ENCODE data around the gene JARID2. TPM values are rescaled to one million over a fixed set of nuclear protein-coding genes. Genes with fewer than 3 reads are reported as not detected.

The JARID2 gene
- polyA plus RNA-seq, 1 of the 3 experiments (the other 2 are of a cell fraction) = 3.4 TPM

GRCh38 chr6:15550546-15551123 lies 304.8 kb downstream of the JARID2 start (continued):
- no peak for TF ChIP-seq USF1 (IDR thresholded peaks at IDR 0.05; ENCODE audit: borderline replicate concordance, low read depth)

- peak overlapping the region in 1 of 2 experiments; percentile 12; a peak in 1 of 4 replicates for H3K27ac ChIP-seq (ENCODE audit: low read depth in 2 of 2, low read length in 1 of 2)
Measured at GRCh38 chr6:15551262-15551661, 305.4 kb downstream of the JARID2 start.

More at GRCh38 chr6:15551262-15551661, 305.4 kb downstream of the JARID2 start:
- H3K4me1 ChIP-seq (ENCODE audit: control insufficient read depth in 1 of 2, insufficient read depth in 2 of 2, low read depth in 1 of 2, low read length in 1 of 2) = peaks cover 0 to 15% of the 10 kb centered on the region in 2 experiments; a peak in 3 of 4 replicates
- H3K79me2 ChIP-seq (ENCODE audit: insufficient read depth) = no peaks in the 10 kb centered on the region
- CTCF ChIA-PET = interaction anchor here (1.4 kb wide), 1 partner anchor 72 kb away, joined by 7 read pairs; no protein-coding TSS in a partner anchor
- no peaks in the 10 kb centered on the region for H3K9me2 ChIP-seq
- H3K4me3 ChIP-seq (ENCODE audit: low read depth in 2 of 2, low read length in 1 of 2) = no peak overlapping the region
- H4K20me1 ChIP-seq (ENCODE audit: insufficient read depth) = no peaks in the 10 kb centered on the region
- no peak overlapping the region for H3K4me2 ChIP-seq
- H3K36me3 ChIP-seq (replicated peaks in 1 of 2; ENCODE audit: control insufficient read depth in 1 of 2, insufficient read depth in 2 of 2, low read length in 1 of 2) = no peaks in the 10 kb centered on the region
- H3K9ac ChIP-seq = no peak overlapping the region
- no peak for DNase-seq
- no peaks in the 10 kb centered on the region for H3K27me3 ChIP-seq (ENCODE audit: insufficient read depth)
- 95% methylated on average over 7 of the region's 7 CpGs for whole genome bisulfite sequencing (ENCODE audit: low lambda C conversion rate)
- POLR2A ChIA-PET = no interaction called here
- no peaks in the 10 kb centered on the region for H3K9me3 ChIP-seq
- TF ChIP-seq JUND (IDR thresholded peaks at IDR 0.05) (no peak), TCF12 (IDR thresholded peaks at IDR 0.05) (no peak), NRF1 (IDR thresholded peaks at IDR 0.05; ENCODE audit: low read depth, low read length) (no peak), TEAD4 (IDR thresholded peaks at IDR 0.05; ENCODE audit: borderline replicate concordance, insufficient read depth) (no peak), CHD2 (IDR thresholded peaks at IDR 0.05; ENCODE audit: low read length, partially characterized antibody) (no peak), FOXJ3 (CRISPR knock-in tag; IDR thresholded peaks at IDR 0.05) (no peak), MAX (IDR thresholded peaks at IDR 0.05; ENCODE audit: low read depth) (no peak), EZH2phosphoT487 (IDR thresholded peaks at IDR 0.05; ENCODE audit: borderline replicate concordance, low read depth) (no peak), POLR2AphosphoS5 (IDR thresholded peaks at IDR 0.05; ENCODE audit: low read depth, low read length) (no peak), NFIC (IDR thresholded peaks at IDR 0.05; ENCODE audit: borderline replicate concordance) (no peak), REST (IDR thresholded peaks at IDR 0.05; ENCODE audit: low read depth, low read length) (no peak), USF1 (IDR thresholded peaks at IDR 0.05; ENCODE audit: borderline replicate concordance, low read depth) (no peak), SMC3 (IDR thresholded peaks at IDR 0.05; ENCODE audit: low read depth, low read length) (no peak), RFX5 (IDR thresholded peaks at IDR 0.05; ENCODE audit: low read length) (no peak), FOSL2 (IDR thresholded peaks at IDR 0.05; ENCODE audit: borderline replicate concordance, low read depth) (no peak), FOXM1 (IDR thresholded peaks at IDR 0.05; ENCODE audit: low read depth) (no peak), MEF2A (IDR thresholded peaks at IDR 0.05; ENCODE audit: borderline replicate concordance, low read depth) (no peak)
- H3F3A ChIP-seq (replicated peaks; ENCODE audit: insufficient read depth) = no peaks in the 10 kb centered on the region
- H2AFZ ChIP-seq (ENCODE audit: low read depth) = no peak overlapping the region

All from SK-N-SH (cell line).